GM19455 (cell line): ENCODE data around the gene STAT5B.

Source experiments
- ATAC-seq: cut with Tn5 transposase; IDR thresholded peaks from one replicate; pipeline ENCODE4 v1.9.1; 2021; ENCODE audit not compliant: unreplicated experiment

The STAT5B gene

GRCh38 chr17:42182927-42183734, 93.1 kb downstream of the STAT5B start:
- no peak for ATAC-seq

- ATAC-seq = no peak
Measured at GRCh38 chr17:42181851-42182207, 94.4 kb downstream of the STAT5B start.

- ATAC-seq = no peak
Measured at GRCh38 chr17:42180922-42181850, 95.0 kb downstream of the STAT5B start, which contains the start of gene KCNH4. Gene KCNH4, minus strand, starts transcription at chr17:42181142. Its CDS starts 197 bp downstream, at chr17:42180945.

GRCh38 chr17:42180411-42180921, 95.7 kb downstream of the STAT5B start:
- ATAC-seq = no peak

GRCh38 chr17:42179911-42180410, 96.2 kb downstream of the STAT5B start:
- no peak for ATAC-seq

GRCh38 chr17:42179335-42179734, 96.9 kb downstream of the STAT5B start:
- no peak for ATAC-seq

GRCh38 chr17:42178817-42179216, 97.4 kb downstream of the STAT5B start:
- no peak for ATAC-seq

- ATAC-seq = no peak
Measured at GRCh38 chr17:42177684-42178083, 98.5 kb downstream of the STAT5B start.

- no peak for ATAC-seq
Measured at GRCh38 chr17:42174126-42174783, 101.9 kb downstream of the STAT5B start.

GRCh38 chr17:42171831-42172230, 104.4 kb downstream of the STAT5B start:
- no peak for ATAC-seq

- ATAC-seq = no peak
Measured at GRCh38 chr17:42169351-42169750, 106.8 kb downstream of the STAT5B start.

GRCh38 chr17:42167807-42168206, 108.4 kb downstream of the STAT5B start:
- ATAC-seq = no peak

- ATAC-seq = no peak
Measured at GRCh38 chr17:42166196-42166763, 109.9 kb downstream of the STAT5B start.

- ATAC-seq = no peak
Measured at GRCh38 chr17:42165751-42166150, 110.4 kb downstream of the STAT5B start.

- no peak for ATAC-seq
Measured at GRCh38 chr17:42163696-42164407, 112.3 kb downstream of the STAT5B start.

GRCh38 chr17:42163113-42163512, 113.1 kb downstream of the STAT5B start:
- ATAC-seq = no peak

GRCh38 chr17:42160531-42160910, 115.7 kb downstream of the STAT5B start:
- no peak for ATAC-seq

- ATAC-seq = no peak
Measured at GRCh38 chr17:42159796-42160530, 116.2 kb downstream of the STAT5B start.

GRCh38 chr17:42155614-42156045, 120.6 kb downstream of the STAT5B start:
- no peak for ATAC-seq
